K562 (cell line): Measurements from ENCODE around the gene ANAPC5. TPM values are rescaled to one million over a fixed set of nuclear protein-coding genes. Genes with fewer than 3 reads are reported as not detected.
A peak's percentile ranks its signal among the peaks of the same experiment; 100 is the strongest.

ENCODE experiments used
- ATAC-seq: fragments of 200-7000 bp; cut with Tn5 transposase; 3 replicates; pipeline ENCODE4 v1.9.1; 2020; ENCODE audit warnings: moderate library complexity
- BruUV-seq: library from RNA; stranded (reverse); fragments of 400-500 nt; replicated peaks from 2 replicates; lab custom pipeline; 2021; lab: Mats Ljungman, UMichigan
- CTCF ChIA-PET: fragments of 300-600 bp; formaldehyde crosslinking; extraction: SDS; loops from one replicate; lab custom pipeline; 2021; ENCODE audit warnings: low intra/inter-chr PET ratio; lab: Yijun Ruan, JAX
- POLR2A ChIA-PET: fragments of 300-600, 350-650 bp; sonication (Branson Sonifier 250); formaldehyde crosslinking; extraction: SDS; loops from one replicate; lab custom pipeline; 2021; ENCODE audit warnings: antibody characterized with exemption, inconsistent platforms; lab: Yijun Ruan, JAX
- DNase-seq, 4 experiments: peaks; one replicate each; pipeline versions ENCODE4 v3.0.0 to v3.0.0-alpha.2; 2011 to 2018; ENCODE audit warnings: low spot score in 3 of 4, mixed read lengths in 3 of 4; ENCODE audit errors: extremely low read depth in 1 of 4
- FAIRE-seq: peaks from 2 replicates; lab custom pipeline; 2011; peaks lifted over from hg19 to GRCh38; lab: Jason Lieb, UNC
- H2AFZ ChIP-seq: 2 replicates; pipeline ENCODE4 v1.6.0; 2011; ENCODE audit warnings: low read depth, low read length, control low read depth, inconsistent platforms
- H3K27ac ChIP-seq: fragments of 200-600 bp; 3 replicates; pipeline ENCODE4 v1.8.0; 2011; ENCODE audit warnings: low read depth, mild to moderate bottlenecking, control low read depth, inconsistent platforms, low read length, moderate library complexity, mixed read lengths; ENCODE audit errors: extremely low read depth
- H3K27me3 ChIP-seq, 2 experiments: fragments of 300-600 bp in 1 of 2; 2 replicates in 1 of 2; 3 replicates in 1 of 2; pipeline versions ENCODE4 v1.6.0 to v1.8.0; 2011; ENCODE audit warnings: inconsistent platforms in 2 of 2, low read length in 2 of 2, mild to moderate bottlenecking in 1 of 2, mixed read lengths in 1 of 2, moderate library complexity in 1 of 2; ENCODE audit not compliant: control insufficient read depth in 2 of 2, insufficient read depth in 2 of 2
- H3K36me3 ChIP-seq: fragments of 300-600 bp; 3 replicates; pipeline ENCODE4 v1.8.0; 2011; ENCODE audit warnings: mild to moderate bottlenecking, low read length, inconsistent platforms; ENCODE audit not compliant: control insufficient read depth, insufficient read depth
- H3K4me1 ChIP-seq, 2 experiments: fragments of 200-600 bp in 1 of 2; replicated peaks in 1 of 2; 2 replicates in 1 of 2; 3 replicates in 1 of 2; pipeline versions ENCODE4 v1.5.1 to v1.8.0; 2011; ENCODE audit warnings: inconsistent platforms in 2 of 2, low read length in 2 of 2, mild to moderate bottlenecking in 1 of 2, mixed read lengths in 1 of 2, moderate library complexity in 1 of 2; ENCODE audit not compliant: control insufficient read depth in 2 of 2, insufficient read depth in 2 of 2
- H3K4me2 ChIP-seq: 2 replicates; pipeline ENCODE4 v1.6.1; 2011; ENCODE audit warnings: low read length, control low read depth, inconsistent platforms, mixed read lengths; ENCODE audit not compliant: insufficient read depth
- H3K4me3 ChIP-seq: fragments of 200-600 bp; sonication (generic), shearing (Covaris generic); 2 replicates; pipeline ENCODE4 v1.5.1; 2016; ENCODE audit warnings: control low read depth, inconsistent platforms
- H3K79me2 ChIP-seq: fragments of 200-600 bp; 3 replicates; pipeline ENCODE4 v1.8.0; 2011; ENCODE audit warnings: low read length, inconsistent platforms; ENCODE audit not compliant: control insufficient read depth, insufficient read depth
- H3K9ac ChIP-seq, 2 experiments: 2 replicates each; pipeline versions ENCODE4 v1.6.0 to v1.6.1; 2011; ENCODE audit warnings: low read depth in 2 of 2, low read length in 2 of 2, control low read depth in 1 of 2, inconsistent platforms in 1 of 2, mild to moderate bottlenecking in 1 of 2, mixed read lengths in 1 of 2; ENCODE audit not compliant: insufficient read depth in 1 of 2
- H3K9me1 ChIP-seq: one replicate; pipeline ENCODE4 v1.6.0; 2011; ENCODE audit warnings: inconsistent platforms, mild to moderate bottlenecking, low read length, moderate library complexity; ENCODE audit not compliant: control insufficient read depth, insufficient read depth
- H3K9me3 ChIP-seq: replicated peaks from 2 replicates; pipeline ENCODE4 v1.5.1; 2011; ENCODE audit warnings: low read depth, low read length, inconsistent platforms; ENCODE audit not compliant: control insufficient read depth, insufficient read depth
- H4K20me1 ChIP-seq: replicated peaks from 2 replicates; pipeline ENCODE4 v1.6.1; 2011; ENCODE audit warnings: low read length, inconsistent platforms, mixed read lengths; ENCODE audit not compliant: control insufficient read depth, insufficient read depth
- BCLAF1 ChIP-seq, 2 experiments: fragments of 450-650 bp in 1 of 2; IDR thresholded peaks; 2 replicates each; pipeline ENCODE4 v1.6.1; 2011 to 2017; ENCODE audit warnings: low read depth in 2 of 2, antibody characterized with exemption in 1 of 2, borderline replicate concordance in 1 of 2, low read length in 1 of 2, mild to moderate bottlenecking in 1 of 2, mixed read lengths in 1 of 2; ENCODE audit not compliant: control insufficient read depth in 1 of 2
- DDX20 ChIP-seq: fragments of 450-650 bp; IDR thresholded peaks from 2 replicates; pipeline ENCODE4 v1.6.1; 2016; ENCODE audit warnings: missing genetic modification characterization, low read depth, mild to moderate bottlenecking, missing compliant biosample characterization, moderate library complexity
- DEAF1 ChIP-seq: fragments of 450-650 bp; formaldehyde crosslinking; IDR thresholded peaks from 2 replicates; pipeline ENCODE4 v1.4.0; 2020; ENCODE audit warnings: mild to moderate bottlenecking, moderate library complexity
- DMBX1 ChIP-seq: fragments of 250-450 bp; sonication (Bioruptor Pico); IDR thresholded peaks from 2 replicates; pipeline ENCODE4 v1.8.0; 2022; ENCODE audit warnings: inconsistent platforms, mild to moderate bottlenecking, moderate library complexity, borderline replicate concordance
- IRF1 ChIP-seq: sonication (generic); formaldehyde crosslinking; IDR thresholded peaks from 2 replicates; pipeline ENCODE4 v1.8.0; 2022; ENCODE audit warnings: missing genetic modification reagents, mild to moderate bottlenecking, borderline replicate concordance
- POLR2B ChIP-seq: fragments of 450-650 bp; IDR thresholded peaks from 2 replicates; pipeline ENCODE4 v1.6.1; 2018; ENCODE audit warnings: low read depth; ENCODE audit not compliant: partially characterized antibody
- SIX5 ChIP-seq, 2 experiments: IDR thresholded peaks; 2 replicates each; pipeline ENCODE4 v1.6.1; 2011; ENCODE audit warnings: low read length in 2 of 2, borderline replicate concordance in 1 of 2, low read depth in 1 of 2, mild to moderate bottlenecking in 1 of 2, moderate library complexity in 1 of 2; ENCODE audit not compliant: insufficient read depth in 1 of 2
- SP2 ChIP-seq: IDR thresholded peaks from 2 replicates; pipeline ENCODE4 v1.6.1; 2011; ENCODE audit warnings: mild to moderate bottlenecking, low read depth, low read length, moderate library complexity; ENCODE audit not compliant: poor library complexity, severe bottlenecking; ENCODE audit errors: extremely low read depth
- ZNF282 ChIP-seq: sonication (generic); formaldehyde crosslinking; IDR thresholded peaks from 2 replicates; pipeline ENCODE4 v1.8.1; 2023; ENCODE audit warnings: missing genetic modification reagents
- WGBS: fragments of 100-300 bp; shearing (Covaris generic); methylation state at CpG from one replicate; pipeline ENCODE4 v1.1.6; 2016; ENCODE audit warnings: low coverage, mixed read lengths; ENCODE audit not compliant: insufficient coverage; ENCODE audit errors: missing lambda C conversion rate; 5-methylcytosine and 5-hydroxymethylcytosine counted together
- in situ Hi-C: fragments of 300-500 bp; cut with MboI; formaldehyde crosslinking; loops from 4 replicates; pipeline ENCODE4 v1.15.0; 2018; ENCODE audit warnings: inconsistent platforms, mixed read lengths
- intact Hi-C: fragments of 100-400 bp; cut with micrococcal nuclease; formaldehyde crosslinking; loops from 2 replicates; pipeline ENCODE4 v1.14.2; 2022
- polyA plus RNA-seq, 8 experiments: library from polyadenylated mRNA; depleted of rRNA in 4 of 8; stranded (reverse) in 5 of 8; unstranded in 3 of 8; fragments of >200 nt; fragmentation: Nextera tagmentation in 2 of 8; fragmentation: Illumina TruSeq in 1 of 8; extraction: Ambion mirVana in 2 of 8; extraction: Trizol in 1 of 8; gene quantifications; 2 replicates each; pipeline versions ENCODE4 v1.2.1 to v1.2.3, GENCODE V29; 2011 to 2014; ENCODE audit warnings: inconsistent platforms in 1 of 8, missing spikeins in 1 of 8
- total RNA-seq, 7 experiments: library from RNA; depleted of rRNA in 6 of 7; stranded (reverse); fragments of >200 nt in 6 of 7; fragmentation: Illumina TruSeq in 2 of 7; extraction: Trizol in 2 of 7; gene quantifications; 2 replicates each; pipeline versions ENCODE4 v1.2.1 to v1.2.3, GENCODE V29; 2011 to 2021; ENCODE audit warnings: low replicate concordance in 1 of 7
- TF ChIP-seq, protein P1 (sequence below): fragments of 250-450 bp; sonication (Bioruptor Pico); IDR thresholded peaks from 2 replicates; pipeline ENCODE4 v1.4.0; 2020; ENCODE audit warnings: mild to moderate bottlenecking, moderate library complexity

The ANAPC5 gene
- total and polyA plus RNA-seq, 9 of the 15 experiments (the other 6 are each of a cell fraction or from before 2014, with no cell fraction given) = 136 to 315 (median 197) TPM

DNA sequence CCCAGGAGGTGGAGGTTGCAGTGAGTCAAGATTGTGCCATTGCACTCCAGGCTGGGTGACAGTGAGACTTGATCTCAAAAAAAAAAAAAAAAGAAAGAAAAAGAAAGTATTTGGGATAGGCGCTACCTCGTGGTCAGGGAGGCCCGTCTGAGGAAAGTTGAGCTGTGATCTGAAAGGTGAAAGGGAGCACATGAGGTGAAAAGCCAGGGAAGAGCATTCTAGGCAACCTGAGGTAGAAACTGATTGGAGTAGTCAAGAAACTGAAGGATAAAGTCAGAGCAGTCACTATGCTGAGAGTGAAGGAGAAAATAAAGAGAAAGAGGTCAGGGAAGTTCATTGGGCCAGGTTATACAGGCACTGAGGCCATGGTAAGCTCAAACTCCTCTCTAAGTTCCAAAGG is 7.7 kb downstream of the ANAPC5 start (continued):
- TF ChIP-seq DEAF1 (CRISPR knock-in tag) = no peak
- TF ChIP-seq BCLAF1 (IDR thresholded peaks at IDR 0.05; ENCODE audit: borderline replicate concordance in 1 of 2, control insufficient read depth in 1 of 2, low read depth in 2 of 2, low read length in 1 of 2) = no peak

- H3K27me3 ChIP-seq = no peaks in the 10 kb centered on the region
- no peak for TF ChIP-seq SIX5 (IDR thresholded peaks at IDR 0.05; ENCODE audit: borderline replicate concordance in 1 of 2, insufficient read depth in 1 of 2, low read depth in 1 of 2, low read length in 2 of 2)
- no peak for TF ChIP-seq DMBX1 (CRISPR knock-in tag)
- no peak for TF ChIP-seq ZNF282 (CRISPR knock-in tag)
- TF ChIP-seq DDX20 (tag) = no peak
- no peak for TF ChIP-seq SP2
- TF ChIP-seq, protein P1, sequence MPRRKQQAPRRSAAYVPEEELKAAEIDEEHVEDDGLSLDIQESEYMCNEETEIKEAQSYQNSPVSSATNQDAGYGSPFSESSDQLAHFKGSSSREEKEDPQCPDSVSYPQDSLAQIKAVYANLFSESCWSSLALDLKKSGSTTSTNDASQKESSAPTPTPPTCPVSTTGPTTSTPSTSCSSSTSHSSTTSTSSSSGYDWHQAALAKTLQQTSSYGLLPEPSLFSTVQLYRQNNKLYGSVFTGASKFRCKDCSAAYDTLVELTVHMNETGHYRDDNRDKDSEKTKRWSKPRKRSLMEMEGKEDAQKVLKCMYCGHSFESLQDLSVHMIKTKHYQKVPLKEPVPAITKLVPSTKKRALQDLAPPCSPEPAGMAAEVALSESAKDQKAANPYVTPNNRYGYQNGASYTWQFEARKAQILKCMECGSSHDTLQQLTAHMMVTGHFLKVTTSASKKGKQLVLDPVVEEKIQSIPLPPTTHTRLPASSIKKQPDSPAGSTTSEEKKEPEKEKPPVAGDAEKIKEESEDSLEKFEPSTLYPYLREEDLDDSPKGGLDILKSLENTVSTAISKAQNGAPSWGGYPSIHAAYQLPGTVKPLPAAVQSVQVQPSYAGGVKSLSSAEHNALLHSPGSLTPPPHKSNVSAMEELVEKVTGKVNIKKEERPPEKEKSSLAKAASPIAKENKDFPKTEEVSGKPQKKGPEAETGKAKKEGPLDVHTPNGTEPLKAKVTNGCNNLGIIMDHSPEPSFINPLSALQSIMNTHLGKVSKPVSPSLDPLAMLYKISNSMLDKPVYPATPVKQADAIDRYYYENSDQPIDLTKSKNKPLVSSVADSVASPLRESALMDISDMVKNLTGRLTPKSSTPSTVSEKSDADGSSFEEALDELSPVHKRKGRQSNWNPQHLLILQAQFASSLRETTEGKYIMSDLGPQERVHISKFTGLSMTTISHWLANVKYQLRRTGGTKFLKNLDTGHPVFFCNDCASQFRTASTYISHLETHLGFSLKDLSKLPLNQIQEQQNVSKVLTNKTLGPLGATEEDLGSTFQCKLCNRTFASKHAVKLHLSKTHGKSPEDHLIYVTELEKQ (CRISPR knock-in tag) = no peak
- no peak for TF ChIP-seq IRF1 (CRISPR knock-in tag)
- peak; percentile 20 for TF ChIP-seq POLR2B
These were observed 14.8 kb downstream of the ANAPC5 start for GRCh38 chr12:121337416-121337815.

More at GRCh38 chr12:121337416-121337815, 14.8 kb downstream of the ANAPC5 start:
- BruUV-seq = no TSS peak
- Histone ChIP-seq H3K4me2 (no peak overlapping the region), H3K9ac (no peak overlapping the region), H3K9me1 (no peaks in the 10 kb centered on the region), H3K27ac (no peak overlapping the region), H3K9me3 (no peaks in the 10 kb centered on the region), H3K4me1 (no peaks in the 10 kb centered on the region), H3K79me2 (peaks cover 6% of the 10 kb centered on the region; the same call in 1 of the 3 replicates), H4K20me1 (no peaks in the 10 kb centered on the region; the same call in 1 of the 2 replicates), H3K36me3 (peaks cover 91% of the 10 kb centered on the region), H2AFZ (no peak overlapping the region), H3K4me3 (no peak overlapping the region)
- FAIRE-seq (no peak), ATAC-seq (peak; percentile 23), DNase-seq (no peak)
- intact Hi-C loops = no loop called here
- CTCF ChIA-PET = no interaction called here
- 95% methylated on average over 4 of the region's 4 CpGs for WGBS
- in situ Hi-C loops = no loop called here
- POLR2A ChIA-PET = interaction anchor here (0.6 to 2.4 kb wide), 12 partner anchors 9 to 171 kb away, joined by 3 to 11 read pairs (median 4); partner anchors contain the start of gene RNF34
